ENCODE data around the gene ALPG. TPM values are rescaled to one million over a fixed set of nuclear protein-coding genes. Genes with fewer than 3 reads are reported as not detected.

ALPG gene
- total and polyA plus RNA-seq, 2 of the 13 experiments (the other 11 are each of a cell fraction or from before 2014, with no cell fraction given), result not detected

GRCh38 chr2:232440220-232441018 lies 33.8 kb downstream of the ALPG start (continued):
- TF ChIP-seq RXRA (CRISPR knock-in tag; IDR thresholded peaks at IDR 0.05) (peak; percentile 35; the same call in 1 of the 2 replicates), RAD21 (CRISPR knock-in tag; IDR thresholded peaks at IDR 0.05) (peak; percentile 93), ZNF839 (CRISPR knock-in tag; IDR thresholded peaks at IDR 0.05; ENCODE audit: borderline replicate concordance) (0 out of 2 replicates have a peak, but pooled peaks have one; percentile 53), FOXO1 (CRISPR knock-in tag; IDR thresholded peaks at IDR 0.05) (peak; percentile 46; the same call in 1 of the 2 replicates), SALL1 (CRISPR knock-in tag; IDR thresholded peaks at IDR 0.05) (peak; percentile 37; the same call in 1 of the 2 replicates), ZNF687 (CRISPR knock-in tag; IDR thresholded peaks at IDR 0.05) (peak; percentile 37), KMT2A (CRISPR knock-in tag; IDR thresholded peaks at IDR 0.05) (0 out of 2 replicates have a peak, but pooled peaks have one; percentile 32), HNRNPLL (IDR thresholded peaks at IDR 0.05; ENCODE audit: low read depth, low read length, poor library complexity, severe bottlenecking) (peak; percentile 38)

Data from HepG2 (cell line).